ENCODE results near the gene FFAR2.

DNA sequence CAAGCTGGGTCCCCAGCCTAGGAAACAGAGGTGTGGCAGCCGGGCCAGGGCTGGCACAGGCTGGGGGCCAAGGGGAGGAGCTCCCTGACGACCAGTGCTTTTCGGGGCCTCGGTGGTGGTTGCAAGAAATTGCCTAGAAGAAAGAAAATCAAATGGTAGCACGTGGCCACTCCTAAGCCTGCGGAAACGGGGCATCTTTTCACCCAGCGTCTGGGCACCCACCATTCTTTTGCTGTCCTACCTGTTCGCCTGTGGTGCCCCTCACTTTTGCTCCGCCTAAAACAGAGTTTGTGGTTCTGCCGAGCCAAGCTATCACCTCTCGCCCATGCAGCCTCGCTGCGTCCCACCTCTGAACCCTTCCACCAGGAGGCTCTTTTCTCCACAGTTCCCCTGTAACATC is 49.3 kb downstream of the FFAR2 start:
- TF ChIP-seq, protein P1, sequence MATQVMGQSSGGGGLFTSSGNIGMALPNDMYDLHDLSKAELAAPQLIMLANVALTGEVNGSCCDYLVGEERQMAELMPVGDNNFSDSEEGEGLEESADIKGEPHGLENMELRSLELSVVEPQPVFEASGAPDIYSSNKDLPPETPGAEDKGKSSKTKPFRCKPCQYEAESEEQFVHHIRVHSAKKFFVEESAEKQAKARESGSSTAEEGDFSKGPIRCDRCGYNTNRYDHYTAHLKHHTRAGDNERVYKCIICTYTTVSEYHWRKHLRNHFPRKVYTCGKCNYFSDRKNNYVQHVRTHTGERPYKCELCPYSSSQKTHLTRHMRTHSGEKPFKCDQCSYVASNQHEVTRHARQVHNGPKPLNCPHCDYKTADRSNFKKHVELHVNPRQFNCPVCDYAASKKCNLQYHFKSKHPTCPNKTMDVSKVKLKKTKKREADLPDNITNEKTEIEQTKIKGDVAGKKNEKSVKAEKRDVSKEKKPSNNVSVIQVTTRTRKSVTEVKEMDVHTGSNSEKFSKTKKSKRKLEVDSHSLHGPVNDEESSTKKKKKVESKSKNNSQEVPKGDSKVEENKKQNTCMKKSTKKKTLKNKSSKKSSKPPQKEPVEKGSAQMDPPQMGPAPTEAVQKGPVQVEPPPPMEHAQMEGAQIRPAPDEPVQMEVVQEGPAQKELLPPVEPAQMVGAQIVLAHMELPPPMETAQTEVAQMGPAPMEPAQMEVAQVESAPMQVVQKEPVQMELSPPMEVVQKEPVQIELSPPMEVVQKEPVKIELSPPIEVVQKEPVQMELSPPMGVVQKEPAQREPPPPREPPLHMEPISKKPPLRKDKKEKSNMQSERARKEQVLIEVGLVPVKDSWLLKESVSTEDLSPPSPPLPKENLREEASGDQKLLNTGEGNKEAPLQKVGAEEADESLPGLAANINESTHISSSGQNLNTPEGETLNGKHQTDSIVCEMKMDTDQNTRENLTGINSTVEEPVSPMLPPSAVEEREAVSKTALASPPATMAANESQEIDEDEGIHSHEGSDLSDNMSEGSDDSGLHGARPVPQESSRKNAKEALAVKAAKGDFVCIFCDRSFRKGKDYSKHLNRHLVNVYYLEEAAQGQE (IDR thresholded peaks at IDR 0.05): no peak
- TF ChIP-seq, protein P2, sequence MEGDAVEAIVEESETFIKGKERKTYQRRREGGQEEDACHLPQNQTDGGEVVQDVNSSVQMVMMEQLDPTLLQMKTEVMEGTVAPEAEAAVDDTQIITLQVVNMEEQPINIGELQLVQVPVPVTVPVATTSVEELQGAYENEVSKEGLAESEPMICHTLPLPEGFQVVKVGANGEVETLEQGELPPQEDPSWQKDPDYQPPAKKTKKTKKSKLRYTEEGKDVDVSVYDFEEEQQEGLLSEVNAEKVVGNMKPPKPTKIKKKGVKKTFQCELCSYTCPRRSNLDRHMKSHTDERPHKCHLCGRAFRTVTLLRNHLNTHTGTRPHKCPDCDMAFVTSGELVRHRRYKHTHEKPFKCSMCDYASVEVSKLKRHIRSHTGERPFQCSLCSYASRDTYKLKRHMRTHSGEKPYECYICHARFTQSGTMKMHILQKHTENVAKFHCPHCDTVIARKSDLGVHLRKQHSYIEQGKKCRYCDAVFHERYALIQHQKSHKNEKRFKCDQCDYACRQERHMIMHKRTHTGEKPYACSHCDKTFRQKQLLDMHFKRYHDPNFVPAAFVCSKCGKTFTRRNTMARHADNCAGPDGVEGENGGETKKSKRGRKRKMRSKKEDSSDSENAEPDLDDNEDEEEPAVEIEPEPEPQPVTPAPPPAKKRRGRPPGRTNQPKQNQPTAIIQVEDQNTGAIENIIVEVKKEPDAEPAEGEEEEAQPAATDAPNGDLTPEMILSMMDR (IDR thresholded peaks at IDR 0.05; ENCODE audit: low read depth, low read length, missing input control): no peak
- TF ChIP-seq RAD21 (IDR thresholded peaks at IDR 0.05) (no peak), SP1 (IDR thresholded peaks at IDR 0.05) (no peak), FOXA1 (IDR thresholded peaks at IDR 0.05) (no peak), JUND (IDR thresholded peaks at IDR 0.05) (no peak), TAF1 (conservative IDR thresholded peaks at IDR 0.05) (no peak), HNF4G (IDR thresholded peaks at IDR 0.05) (no peak), NR2F2 (IDR thresholded peaks at IDR 0.05) (no peak)
- TF ChIP-seq, protein P3, sequence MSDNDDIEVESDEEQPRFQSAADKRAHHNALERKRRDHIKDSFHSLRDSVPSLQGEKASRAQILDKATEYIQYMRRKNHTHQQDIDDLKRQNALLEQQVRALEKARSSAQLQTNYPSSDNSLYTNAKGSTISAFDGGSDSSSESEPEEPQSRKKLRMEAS (IDR thresholded peaks at IDR 0.05): no peak
- TF ChIP-seq, protein P4, sequence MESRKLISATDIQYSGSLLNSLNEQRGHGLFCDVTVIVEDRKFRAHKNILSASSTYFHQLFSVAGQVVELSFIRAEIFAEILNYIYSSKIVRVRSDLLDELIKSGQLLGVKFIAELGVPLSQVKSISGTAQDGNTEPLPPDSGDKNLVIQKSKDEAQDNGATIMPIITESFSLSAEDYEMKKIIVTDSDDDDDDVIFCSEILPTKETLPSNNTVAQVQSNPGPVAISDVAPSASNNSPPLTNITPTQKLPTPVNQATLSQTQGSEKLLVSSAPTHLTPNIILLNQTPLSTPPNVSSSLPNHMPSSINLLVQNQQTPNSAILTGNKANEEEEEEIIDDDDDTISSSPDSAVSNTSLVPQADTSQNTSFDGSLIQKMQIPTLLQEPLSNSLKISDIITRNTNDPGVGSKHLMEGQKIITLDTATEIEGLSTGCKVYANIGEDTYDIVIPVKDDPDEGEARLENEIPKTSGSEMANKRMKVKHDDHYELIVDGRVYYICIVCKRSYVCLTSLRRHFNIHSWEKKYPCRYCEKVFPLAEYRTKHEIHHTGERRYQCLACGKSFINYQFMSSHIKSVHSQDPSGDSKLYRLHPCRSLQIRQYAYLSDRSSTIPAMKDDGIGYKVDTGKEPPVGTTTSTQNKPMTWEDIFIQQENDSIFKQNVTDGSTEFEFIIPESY (IDR thresholded peaks at IDR 0.05): no peak
